ENCODE data around the gene DOCK4. TPM values are rescaled to one million over a fixed set of nuclear protein-coding genes. Genes with fewer than 3 reads are reported as not detected.

The DOCK4 gene
- total and polyA plus RNA-seq, 2 of the 8 experiments (the other 6 are each of a cell fraction or from before 2014, with no cell fraction given) = 5.1 to 23.6 TPM

DNA sequence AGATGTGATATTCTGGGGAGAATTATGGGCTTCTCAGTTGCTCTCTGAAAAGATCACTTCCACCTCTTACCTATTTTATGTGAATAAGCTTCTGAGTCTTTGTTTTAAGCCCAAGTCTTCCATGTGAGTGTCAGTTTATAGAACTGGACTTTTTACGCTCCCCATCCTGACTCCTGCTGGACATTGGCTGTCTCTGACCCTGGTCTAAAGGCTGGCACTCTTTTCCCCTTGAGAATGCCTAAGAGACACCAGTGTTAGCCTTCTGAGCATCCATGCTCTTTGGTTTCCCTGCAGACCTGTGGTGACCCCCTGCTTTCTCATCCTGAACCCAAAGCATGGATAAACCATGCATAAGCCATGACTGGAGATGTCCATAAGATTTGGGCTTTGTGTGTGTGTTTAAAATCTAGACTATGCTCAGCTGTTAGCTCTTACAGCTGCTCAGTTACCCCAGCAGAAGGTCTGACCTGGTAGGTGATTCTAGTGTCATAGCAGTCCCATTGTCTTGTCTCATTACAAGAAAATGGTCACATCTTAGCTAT is 495.3 kb downstream of the DOCK4 start:
- Histone ChIP-seq H2BK5ac (ENCODE audit: low read depth, low read length) (no peak overlapping the region), H2AFZ (ENCODE audit: low read length) (no peak overlapping the region), H3K4me2 (ENCODE audit: insufficient read depth in 1 of 2, low read depth in 2 of 2, low read length in 2 of 2) (no peak overlapping the region), H3K27me3 (replicated peaks in 1 of 4; ENCODE audit: control insufficient read depth in 3 of 4, extremely low read depth in 1 of 4, insufficient read depth in 3 of 4, low read length in 3 of 4) (peaks cover 0 to 1% (median 0%) of the 10 kb centered on the region in 4 experiments; a peak in 1 of 7 replicates), H3K23me2 (ENCODE audit: low read depth, low read length) (no peaks in the 10 kb centered on the region), H3K4me1 (replicated peaks in 1 of 4; ENCODE audit: control insufficient read depth in 3 of 4, insufficient read depth in 4 of 4, low read length in 3 of 4) (no peaks in the 10 kb centered on the region), H4K91ac (replicated peaks; ENCODE audit: insufficient read length, low read length) (no peak overlapping the region), H3K36me3 (ENCODE audit: control insufficient read depth in 2 of 4, insufficient read depth in 4 of 4, low read length in 3 of 4) (no peaks in the 10 kb centered on the region), H3K56ac (replicated peaks; ENCODE audit: insufficient read length, low read depth, low read length) (no peak overlapping the region), H3K9me3 (ENCODE audit: insufficient read depth in 2 of 2, low read depth in 1 of 2, low read length in 1 of 2) (peaks cover 2 to 4% of the 10 kb centered on the region in 2 experiments; a peak in 3 of 4 replicates), H3K9ac (replicated peaks in 1 of 4; ENCODE audit: extremely low read depth in 1 of 4, low read depth in 3 of 4, low read length in 3 of 4) (no peak overlapping the region), H2BK15ac (ENCODE audit: low read length) (no peak overlapping the region), H2BK12ac (ENCODE audit: low read depth, low read length) (no peak overlapping the region), H3K14ac (ENCODE audit: insufficient read length) (no peak overlapping the region), H2BK20ac (ENCODE audit: low read length) (no peak overlapping the region), H2BK120ac (replicated peaks; ENCODE audit: low read depth, low read length) (no peak overlapping the region), H3K4me3 (ENCODE audit: extremely low read depth in 1 of 4, insufficient read depth in 2 of 4, low read depth in 3 of 4, low read length in 4 of 4) (no peak overlapping the region), H4K5ac (ENCODE audit: insufficient read length, low read depth, low read length) (no peak overlapping the region), H4K20me1 (replicated peaks in 1 of 2; ENCODE audit: control insufficient read depth in 1 of 2, insufficient read depth in 2 of 2, low read length in 2 of 2) (no peaks in the 10 kb centered on the region), H3K23ac (ENCODE audit: insufficient read length) (no peak overlapping the region), H3K79me1 (ENCODE audit: low read depth, low read length) (no peaks in the 10 kb centered on the region), H2AK5ac (ENCODE audit: low read depth, low read length) (no peak overlapping the region), H3K27ac (ENCODE audit: low read depth, low read length) (no peak overlapping the region), H3K79me2 (ENCODE audit: control insufficient read depth in 1 of 2, insufficient read depth in 2 of 2, low read length in 2 of 2) (no peaks in the 10 kb centered on the region), H4K8ac (ENCODE audit: extremely low read depth, insufficient read depth, low read length) (no peak overlapping the region), H3K4ac (replicated peaks; ENCODE audit: insufficient read length, low read depth, low read length) (no peak overlapping the region), H3K18ac (ENCODE audit: extremely low read depth, low read length) (no peak overlapping the region)
- POLR2A ChIA-PET (ENCODE audit: partially characterized antibody) = no interaction called here
- 81% methylated on average over 1 of the region's 1 CpG; no CpG with 5 or more reads in 1 of the 2 experiments for WGBS, 2 experiments (ENCODE audit: extremely low coverage in 1 of 2, insufficient coverage in 1 of 2, insufficient read length in 1 of 2, insufficient replicate concordance in 2 of 2, low coverage in 1 of 2, low lambda C conversion rate in 2 of 2, missing lambda C conversion rate in 1 of 2)
- FAIRE-seq = no peak
- no peak for DNase-seq (ENCODE audit: low read depth in 1 of 2, low spot score in 2 of 2)
- CTCF ChIA-PET (ENCODE audit: partially characterized antibody) = interaction anchor here (0.6 to 7.2 kb wide), 5 partner anchors 18 to 297 kb away, joined by 3 to 37 read pairs (median 5); no protein-coding TSS in a partner anchor
- no peak for TF ChIP-seq CBX8 (IDR thresholded peaks at IDR 0.05; ENCODE audit: borderline replicate concordance, low read depth, low read length)
- TF ChIP-seq CTBP2 (IDR thresholded peaks at IDR 0.05; ENCODE audit: borderline replicate concordance, insufficient read depth, insufficient read length, low read length) = no peak
- no peak for TF ChIP-seq JUND (IDR thresholded peaks at IDR 0.05; ENCODE audit: low read length)
- no peak for TF ChIP-seq RNF2 (IDR thresholded peaks at IDR 0.05; ENCODE audit: borderline replicate concordance, low read depth, low read length, missing control alignments, poor library complexity, severe bottlenecking)
- TF ChIP-seq EZH2 (IDR thresholded peaks at IDR 0.05; ENCODE audit: low read depth, low read length, severe bottlenecking) = no peak
- no peak for TF ChIP-seq MAFK (IDR thresholded peaks at IDR 0.05; ENCODE audit: low read depth, low read length)
- no peak for TF ChIP-seq POLR2A (IDR thresholded peaks at IDR 0.05; ENCODE audit: control extremely low read depth in 1 of 2, low read depth in 2 of 2, low read length in 2 of 2)
- no peak for TF ChIP-seq TAF1 (IDR thresholded peaks at IDR 0.05; ENCODE audit: low read depth, low read length)
- no peak for TF ChIP-seq KDM1A (IDR thresholded peaks at IDR 0.05; ENCODE audit: borderline replicate concordance, low read length)
- TF ChIP-seq BACH1 (IDR thresholded peaks at IDR 0.05; ENCODE audit: low read length) = no peak
- no peak for TF ChIP-seq CREB1 (IDR thresholded peaks at IDR 0.05)

Data from H1 (cell line).